Omental fat pad (tissue), 4 donors: ENCODE measurements around the gene SIGMAR1. TPM values are rescaled to one million over a fixed set of nuclear protein-coding genes. Genes with fewer than 3 reads are reported as not detected.

ENCODE experiments used
- ATAC-seq: fragments of 150-250 bp; one replicate; pipeline ENCODE4 v1.9.1; 2016; ENCODE audit warnings: mild to moderate bottlenecking, moderate library complexity; ENCODE audit not compliant: low FRiP score
- DNase-seq: peaks from one replicate; pipeline ENCODE4 v3.0.0-alpha.2; 2019; ENCODE audit warnings: low spot score
- total RNA-seq, 4 donors: library from RNA; depleted of rRNA; stranded (reverse); fragments of >200 nt; gene quantifications; one replicate each; pipeline ENCODE4 v1.1.0, GENCODE V29; 2016
- TF ChIP-seq, protein P1 (sequence below), 3 donors: fragments of 450-650 bp; IDR thresholded peaks; one replicate each; pipeline ENCODE4 v1.5.1; 2016 to 2017; ENCODE audit warnings: antibody characterized with exemption in 3 of 3, mild to moderate bottlenecking in 3 of 3, moderate library complexity in 2 of 3

The SIGMAR1 gene
- total RNA-seq, 4 donors from 2014 or later: 72.9 to 88.6 (median 73.2) TPM

DNA sequence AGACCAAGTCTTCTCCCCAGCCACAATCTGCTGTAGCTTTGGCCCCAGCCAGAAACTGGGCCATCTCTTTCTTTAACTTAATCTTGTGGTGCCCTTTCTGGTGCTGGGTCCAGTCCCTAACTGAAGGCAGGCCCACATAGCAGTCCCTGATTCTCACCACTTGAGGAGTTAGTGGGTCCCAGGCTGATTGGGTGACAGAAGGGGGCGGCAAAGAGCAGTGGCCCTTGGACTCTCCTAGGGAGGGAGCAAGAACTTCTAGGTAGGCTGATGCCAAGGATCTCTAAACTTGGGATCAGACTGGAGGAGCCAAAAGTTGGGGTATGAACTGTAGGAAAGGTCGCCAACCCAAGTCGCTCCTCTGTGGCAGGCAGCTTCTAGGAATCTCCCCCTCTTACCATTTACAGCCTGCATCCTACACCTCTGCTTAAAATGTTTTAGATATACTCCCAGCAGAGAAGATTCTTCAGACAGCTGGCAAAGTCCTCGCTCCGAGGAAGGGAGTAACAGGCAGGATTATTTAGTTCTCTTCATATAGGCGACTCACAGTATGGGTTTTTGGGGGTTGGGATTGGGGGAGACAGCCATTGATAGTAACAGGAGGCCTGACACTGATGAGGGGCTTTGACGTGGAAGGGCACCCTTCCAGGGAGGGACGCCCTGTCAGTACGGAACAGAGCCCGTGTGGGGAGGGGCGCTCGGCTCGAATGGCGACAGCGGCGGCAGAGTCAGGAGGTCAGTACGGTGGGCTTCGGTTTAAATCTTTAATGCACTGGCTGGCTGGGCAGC, 26.9 kb upstream of the SIGMAR1 start:
- TF ChIP-seq, protein P1, sequence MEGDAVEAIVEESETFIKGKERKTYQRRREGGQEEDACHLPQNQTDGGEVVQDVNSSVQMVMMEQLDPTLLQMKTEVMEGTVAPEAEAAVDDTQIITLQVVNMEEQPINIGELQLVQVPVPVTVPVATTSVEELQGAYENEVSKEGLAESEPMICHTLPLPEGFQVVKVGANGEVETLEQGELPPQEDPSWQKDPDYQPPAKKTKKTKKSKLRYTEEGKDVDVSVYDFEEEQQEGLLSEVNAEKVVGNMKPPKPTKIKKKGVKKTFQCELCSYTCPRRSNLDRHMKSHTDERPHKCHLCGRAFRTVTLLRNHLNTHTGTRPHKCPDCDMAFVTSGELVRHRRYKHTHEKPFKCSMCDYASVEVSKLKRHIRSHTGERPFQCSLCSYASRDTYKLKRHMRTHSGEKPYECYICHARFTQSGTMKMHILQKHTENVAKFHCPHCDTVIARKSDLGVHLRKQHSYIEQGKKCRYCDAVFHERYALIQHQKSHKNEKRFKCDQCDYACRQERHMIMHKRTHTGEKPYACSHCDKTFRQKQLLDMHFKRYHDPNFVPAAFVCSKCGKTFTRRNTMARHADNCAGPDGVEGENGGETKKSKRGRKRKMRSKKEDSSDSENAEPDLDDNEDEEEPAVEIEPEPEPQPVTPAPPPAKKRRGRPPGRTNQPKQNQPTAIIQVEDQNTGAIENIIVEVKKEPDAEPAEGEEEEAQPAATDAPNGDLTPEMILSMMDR (IDR thresholded peaks at IDR 0.05): peak in 2 of 3 donors; percentile 51 to 67
- ATAC-seq (peak; percentile 49), DNase-seq (peak; percentile 84)

GRCh38 chr9:34663303-34663605, 25.7 kb upstream of the SIGMAR1 start:
- DNase-seq (no peak), ATAC-seq (no peak)
- TF ChIP-seq, protein P1 (IDR thresholded peaks at IDR 0.05): no peak

GRCh38 chr9:34662526-34663302, 25.1 kb upstream of the SIGMAR1 start, which contains the start of gene CCL27:
CCL27 (minus strand) TSS chr9:34662657; CDS start chr9:34662633, 24 bp downstream.
- DNase-seq (no peak), ATAC-seq (no peak)
- TF ChIP-seq, protein P1 (IDR thresholded peaks at IDR 0.05): no peak

DNA sequence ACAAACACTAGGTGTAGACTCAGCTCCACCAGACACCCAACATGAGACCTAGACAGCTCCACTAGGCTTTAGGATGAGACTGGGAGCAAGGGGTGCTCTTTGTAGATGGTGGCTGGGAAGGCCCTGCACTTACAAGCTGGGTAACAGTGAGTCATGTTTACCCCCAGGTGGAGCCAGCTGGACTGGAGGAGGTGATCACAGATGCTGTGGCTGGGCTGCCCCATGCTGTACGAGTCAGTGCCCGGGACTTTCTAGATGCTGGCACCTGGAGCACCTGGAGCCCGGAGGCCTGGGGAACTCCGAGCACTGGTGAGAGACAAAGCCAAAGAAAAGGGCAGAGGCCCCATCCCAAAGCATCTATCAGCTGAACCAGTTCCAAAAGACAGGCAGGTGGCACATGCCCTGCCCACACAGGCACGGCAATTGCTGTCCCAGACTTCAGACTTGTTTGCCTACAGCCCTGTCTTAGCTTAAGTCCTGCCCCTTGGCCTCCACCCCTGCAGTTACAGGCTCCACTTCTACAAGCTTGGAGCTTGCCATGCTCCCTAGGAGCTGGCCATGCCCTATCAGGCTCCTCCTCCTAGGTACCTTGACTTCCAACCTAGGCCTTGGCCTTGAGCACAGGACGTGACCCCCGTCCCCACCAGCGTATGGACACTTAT, 22.1 kb upstream of the SIGMAR1 start:
- TF ChIP-seq, protein P1 (IDR thresholded peaks at IDR 0.05): no peak
- DNase-seq (no peak), ATAC-seq (no peak)

GRCh38 chr9:34658461-34658860, 20.9 kb upstream of the SIGMAR1 start:
- ATAC-seq (no peak), DNase-seq (no peak)
- TF ChIP-seq, protein P1 (IDR thresholded peaks at IDR 0.05): no peak

DNA sequence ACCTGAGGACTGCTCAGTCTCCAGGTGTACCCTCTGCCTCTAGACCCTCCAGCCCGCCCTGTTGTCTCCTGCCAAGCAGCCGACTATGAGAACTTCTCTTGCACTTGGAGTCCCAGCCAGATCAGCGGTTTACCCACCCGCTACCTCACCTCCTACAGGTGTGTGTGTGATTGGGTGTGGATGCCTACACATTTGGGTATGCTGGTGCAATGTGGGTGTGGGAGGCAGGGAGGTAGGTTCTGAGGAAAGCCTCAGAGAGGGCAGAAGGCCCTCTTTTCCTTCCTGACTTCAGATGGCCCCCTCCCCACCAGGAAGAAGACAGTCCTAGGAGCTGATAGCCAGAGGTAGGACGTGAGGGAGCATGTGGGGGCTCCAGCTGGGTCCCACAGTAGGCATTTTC, 19.4 kb upstream of the SIGMAR1 start:
- DNase-seq (no peak), ATAC-seq (no peak)
- TF ChIP-seq, protein P1 (IDR thresholded peaks at IDR 0.05): no peak
